C4-2B (cell line): ENCODE measurements around the gene CLEC2L.

Experiments used
- H3K27ac ChIP-seq: fragments of 450-650 bp; 2 replicates; pipeline ENCODE4 v1.5.1; 2017
- ZFX ChIP-seq: fragments of 450-650 bp; IDR thresholded peaks from 2 replicates; pipeline ENCODE4 v1.6.1; 2017
- TF ChIP-seq, protein P1 (sequence below): fragments of 450-650 bp; conservative IDR thresholded peaks from 2 replicates; pipeline ENCODE4 v1.5.1; 2017; ENCODE audit warnings: mild to moderate bottlenecking

Gene CLEC2L

DNA sequence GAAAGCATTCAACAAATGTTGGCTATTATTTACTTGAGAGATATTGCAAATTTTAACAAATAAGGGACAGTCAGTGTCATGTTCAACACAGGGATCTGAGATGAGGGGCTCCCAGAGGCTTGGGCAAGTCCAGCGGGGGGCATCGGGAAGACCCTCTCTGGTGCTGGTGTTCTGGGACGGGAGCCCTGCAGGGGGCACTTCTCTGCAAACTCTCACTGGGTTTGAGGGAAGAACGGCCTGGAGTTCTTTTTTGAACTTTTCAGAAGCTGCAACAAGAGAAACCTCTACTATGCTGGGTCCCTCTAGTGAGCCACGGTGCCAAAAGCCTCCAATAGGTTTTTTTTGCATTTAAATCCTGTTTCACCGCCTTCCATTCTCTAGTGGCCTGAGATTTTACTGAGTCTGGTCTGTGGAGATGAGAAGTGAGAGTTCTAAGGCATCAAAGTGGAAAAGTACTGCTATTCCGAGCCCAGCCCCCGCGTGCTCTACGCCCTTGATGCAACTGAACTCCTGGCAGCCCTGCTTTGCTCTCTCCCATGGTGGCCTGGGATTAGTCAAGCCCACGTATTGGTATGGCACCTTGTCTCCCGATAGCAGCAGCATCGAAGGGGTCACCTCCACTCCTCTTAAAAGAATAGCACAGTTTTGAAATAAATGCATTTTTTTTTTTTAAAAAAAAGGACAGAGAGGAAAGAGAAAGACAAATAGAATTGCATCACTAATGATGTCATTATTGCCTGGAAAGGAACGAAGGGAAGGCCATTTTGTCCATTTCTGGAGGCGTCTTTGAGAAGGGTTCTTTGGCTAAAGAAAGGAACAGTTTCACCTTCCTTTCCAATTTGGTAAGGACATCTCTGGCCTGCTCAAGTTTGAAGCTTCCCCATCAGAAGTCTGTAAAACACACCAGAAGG lies 43.5 kb downstream of the CLEC2L start:
- no peak for TF ChIP-seq ZFX
- TF ChIP-seq, protein P1, sequence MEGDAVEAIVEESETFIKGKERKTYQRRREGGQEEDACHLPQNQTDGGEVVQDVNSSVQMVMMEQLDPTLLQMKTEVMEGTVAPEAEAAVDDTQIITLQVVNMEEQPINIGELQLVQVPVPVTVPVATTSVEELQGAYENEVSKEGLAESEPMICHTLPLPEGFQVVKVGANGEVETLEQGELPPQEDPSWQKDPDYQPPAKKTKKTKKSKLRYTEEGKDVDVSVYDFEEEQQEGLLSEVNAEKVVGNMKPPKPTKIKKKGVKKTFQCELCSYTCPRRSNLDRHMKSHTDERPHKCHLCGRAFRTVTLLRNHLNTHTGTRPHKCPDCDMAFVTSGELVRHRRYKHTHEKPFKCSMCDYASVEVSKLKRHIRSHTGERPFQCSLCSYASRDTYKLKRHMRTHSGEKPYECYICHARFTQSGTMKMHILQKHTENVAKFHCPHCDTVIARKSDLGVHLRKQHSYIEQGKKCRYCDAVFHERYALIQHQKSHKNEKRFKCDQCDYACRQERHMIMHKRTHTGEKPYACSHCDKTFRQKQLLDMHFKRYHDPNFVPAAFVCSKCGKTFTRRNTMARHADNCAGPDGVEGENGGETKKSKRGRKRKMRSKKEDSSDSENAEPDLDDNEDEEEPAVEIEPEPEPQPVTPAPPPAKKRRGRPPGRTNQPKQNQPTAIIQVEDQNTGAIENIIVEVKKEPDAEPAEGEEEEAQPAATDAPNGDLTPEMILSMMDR: no peak
- no peak overlapping the region for H3K27ac ChIP-seq

DNA sequence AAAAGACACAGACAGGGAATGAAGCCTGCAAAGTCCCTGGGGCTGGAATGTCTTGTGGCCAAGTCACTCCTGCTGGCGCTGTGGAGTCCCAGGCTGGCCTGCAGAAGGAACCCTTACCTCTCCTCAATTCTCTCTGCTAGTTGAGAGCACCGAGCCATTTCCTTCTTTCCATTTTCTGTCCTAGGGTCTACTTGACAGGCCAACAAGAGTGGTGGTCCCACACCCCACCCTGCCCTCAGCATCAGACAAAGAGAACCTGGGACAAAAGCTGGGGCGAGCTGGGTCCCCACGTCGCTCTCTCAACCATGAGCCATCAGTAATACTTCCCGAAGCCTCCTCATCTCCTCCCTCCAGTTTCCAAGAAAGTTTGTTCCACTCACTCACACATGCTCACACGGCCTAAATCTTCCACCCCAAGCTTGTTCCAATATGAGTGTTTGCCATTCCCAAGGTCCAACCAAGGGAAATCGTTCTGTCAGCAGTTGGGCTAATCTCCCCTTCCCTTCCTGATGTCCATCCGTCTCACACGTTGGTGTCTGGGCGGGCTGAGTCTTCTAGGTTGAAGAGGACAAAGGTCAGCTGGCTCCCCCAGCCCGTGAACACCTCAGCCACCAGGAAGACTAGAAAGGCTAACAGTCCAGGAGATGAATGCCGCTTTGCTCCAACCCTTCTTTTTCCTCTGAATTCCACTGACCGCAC lies 44.3 kb downstream of the CLEC2L start:
- no peak for TF ChIP-seq ZFX
- TF ChIP-seq, protein P1: no peak
- H3K27ac ChIP-seq: no peak overlapping the region

DNA sequence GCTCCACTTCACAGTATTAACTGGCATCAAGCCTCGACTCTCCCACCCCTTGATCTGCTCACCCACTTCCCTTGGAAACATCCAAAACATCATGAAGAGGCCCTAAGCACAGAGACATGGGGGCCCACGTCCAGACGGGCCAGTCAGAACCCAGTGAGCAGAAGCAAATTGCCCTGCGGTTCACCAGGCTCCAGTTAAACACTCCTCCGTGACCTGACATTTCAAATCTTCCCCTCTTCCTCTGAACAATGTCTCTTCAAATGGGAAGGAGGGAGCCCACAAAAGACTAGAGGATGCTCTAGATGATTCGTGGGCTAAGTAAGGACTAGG lies 44.8 kb downstream of the CLEC2L start:
- no peak for TF ChIP-seq ZFX
- TF ChIP-seq, protein P1: no peak
- no peak overlapping the region for H3K27ac ChIP-seq

DNA sequence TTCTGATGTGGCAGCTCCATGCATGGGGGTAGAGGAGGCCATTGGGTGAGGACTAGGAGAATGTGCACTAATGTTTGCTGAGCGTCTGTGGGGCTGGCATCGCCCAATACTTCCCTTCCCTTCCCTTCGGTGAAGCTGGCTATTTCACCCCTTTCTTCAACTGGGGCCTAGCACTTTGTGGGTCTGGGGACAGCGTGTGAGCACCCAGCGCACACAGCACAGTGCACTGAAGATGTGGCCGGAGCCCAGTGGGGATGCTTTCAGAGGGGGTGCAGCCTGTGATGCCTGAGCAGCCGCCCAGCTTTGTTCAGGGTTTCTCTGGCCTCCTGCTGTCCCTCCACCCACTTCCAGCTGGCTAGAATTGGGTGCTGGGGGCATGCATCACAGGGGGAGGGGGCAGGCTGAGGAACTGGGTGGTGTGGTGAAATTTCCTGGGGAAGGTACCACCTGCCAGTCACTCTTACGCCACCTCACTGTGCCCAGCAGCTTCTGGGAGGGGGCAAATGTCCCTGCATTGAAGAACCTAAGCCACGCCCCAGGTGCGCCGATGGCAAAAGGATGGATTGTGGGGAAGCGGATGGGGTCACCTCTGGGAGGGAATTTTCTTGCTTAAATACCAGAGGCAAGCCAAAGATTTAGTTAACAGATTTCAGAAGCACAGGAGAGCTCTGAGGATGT lies 45.5 kb downstream of the CLEC2L start:
- TF ChIP-seq, protein P1: no peak
- TF ChIP-seq ZFX: no peak
- no peak overlapping the region for H3K27ac ChIP-seq

DNA sequence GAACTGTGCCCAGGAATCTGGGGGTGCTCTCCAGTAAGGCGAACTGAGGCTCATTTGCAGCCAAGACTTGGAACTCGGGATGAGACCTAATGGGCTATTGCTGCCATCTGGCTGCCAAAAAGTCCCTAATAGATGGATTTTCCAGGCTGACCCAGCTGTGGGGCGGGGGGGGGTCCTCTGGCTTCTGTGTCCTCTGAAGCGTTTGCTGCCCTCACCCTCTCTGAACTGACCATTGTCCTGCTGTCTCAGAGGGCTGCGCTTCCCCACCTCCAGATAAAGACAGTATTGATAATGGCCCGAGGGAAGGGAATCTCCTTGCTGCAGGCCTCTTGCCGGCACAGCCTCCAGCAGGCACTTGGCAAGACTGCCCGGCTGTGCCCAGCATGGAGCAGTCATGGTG lies 46.6 kb downstream of the CLEC2L start:
- H3K27ac ChIP-seq: no peak overlapping the region
- TF ChIP-seq ZFX: no peak
- TF ChIP-seq, protein P1: no peak

DNA sequence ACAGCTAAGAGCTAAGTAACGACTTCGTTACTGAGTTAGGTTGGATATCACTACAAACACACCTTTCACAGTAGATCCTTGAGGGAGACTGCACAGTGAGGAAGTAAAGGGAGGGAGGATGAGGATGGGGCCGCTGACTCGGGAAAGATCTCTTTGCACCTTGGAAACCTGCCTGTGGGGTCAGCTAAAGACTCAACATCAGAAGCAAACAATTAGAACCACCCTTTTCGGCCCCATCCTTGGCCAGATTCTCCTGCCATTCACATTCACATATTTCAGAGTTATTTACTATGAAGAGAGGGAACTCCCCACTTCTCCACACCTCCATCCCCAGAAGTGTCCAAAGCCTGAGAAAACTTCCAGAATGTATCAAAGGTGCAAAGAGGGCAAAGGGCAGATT lies 47.1 kb downstream of the CLEC2L start:
- H3K27ac ChIP-seq: no peak overlapping the region
- TF ChIP-seq ZFX: no peak
- TF ChIP-seq, protein P1: no peak

DNA sequence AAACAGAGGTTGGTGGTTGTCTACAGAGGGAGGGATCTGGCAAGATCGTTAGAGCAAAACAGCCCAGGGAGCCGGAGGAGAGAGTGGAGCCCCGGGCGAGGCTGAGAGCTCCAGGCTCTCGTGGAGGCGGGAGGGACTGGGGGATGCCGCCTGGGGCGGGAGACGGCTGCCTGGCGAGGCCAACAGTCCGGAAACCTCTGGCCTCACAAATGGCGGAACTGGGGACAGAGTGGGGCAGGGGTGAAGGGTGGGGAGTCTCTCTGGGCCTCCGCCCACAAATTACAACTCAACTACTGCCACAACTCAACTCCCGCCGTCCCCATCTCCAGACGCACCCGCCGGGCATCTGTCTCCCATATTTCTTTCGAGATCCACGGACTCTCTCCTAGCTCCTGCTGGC lies 47.7 kb downstream of the CLEC2L start:
- no peak overlapping the region for H3K27ac ChIP-seq
- TF ChIP-seq, protein P1: no peak
- no peak for TF ChIP-seq ZFX
